ENCODE data around the gene TCIRG1. TPM values are rescaled to one million over a fixed set of nuclear protein-coding genes. Genes with fewer than 3 reads are reported as not detected.

Gene TCIRG1
- total RNA-seq, 1 donor from 2014 or later = 23.4 TPM

DNA sequence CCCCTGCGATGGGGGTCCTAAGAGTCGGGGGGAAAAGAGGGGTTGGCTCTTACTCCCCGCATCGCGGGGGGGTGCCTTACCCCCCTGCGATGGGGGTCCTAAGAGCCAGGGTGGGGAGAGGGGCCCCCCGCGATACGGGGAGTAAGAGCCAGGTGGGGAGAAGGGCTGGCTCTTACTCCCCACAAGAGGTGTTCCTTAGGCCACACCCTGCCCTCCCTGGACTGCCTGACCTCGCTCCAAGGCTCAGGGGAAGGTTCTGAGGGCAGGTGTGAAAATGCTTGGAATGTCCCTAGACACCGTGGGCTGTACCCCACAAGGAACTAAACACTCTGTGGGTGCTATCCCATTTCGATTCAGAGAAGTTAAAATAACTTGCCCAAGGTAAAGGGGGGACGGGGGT, 42.8 kb upstream of the TCIRG1 start:
- Histone ChIP-seq H3K36me3 (no peaks in the 10 kb centered on the region), H3K27ac (replicated peaks) (no peak overlapping the region), H3K9me3 (replicated peaks) (no peaks in the 10 kb centered on the region), H3K4me1 (peaks cover 8% of the 10 kb centered on the region), H3K27me3 (ENCODE audit: low read depth) (peaks cover 20% of the 10 kb centered on the region), H3K4me3 (no peak overlapping the region)
- TF ChIP-seq, protein P1, sequence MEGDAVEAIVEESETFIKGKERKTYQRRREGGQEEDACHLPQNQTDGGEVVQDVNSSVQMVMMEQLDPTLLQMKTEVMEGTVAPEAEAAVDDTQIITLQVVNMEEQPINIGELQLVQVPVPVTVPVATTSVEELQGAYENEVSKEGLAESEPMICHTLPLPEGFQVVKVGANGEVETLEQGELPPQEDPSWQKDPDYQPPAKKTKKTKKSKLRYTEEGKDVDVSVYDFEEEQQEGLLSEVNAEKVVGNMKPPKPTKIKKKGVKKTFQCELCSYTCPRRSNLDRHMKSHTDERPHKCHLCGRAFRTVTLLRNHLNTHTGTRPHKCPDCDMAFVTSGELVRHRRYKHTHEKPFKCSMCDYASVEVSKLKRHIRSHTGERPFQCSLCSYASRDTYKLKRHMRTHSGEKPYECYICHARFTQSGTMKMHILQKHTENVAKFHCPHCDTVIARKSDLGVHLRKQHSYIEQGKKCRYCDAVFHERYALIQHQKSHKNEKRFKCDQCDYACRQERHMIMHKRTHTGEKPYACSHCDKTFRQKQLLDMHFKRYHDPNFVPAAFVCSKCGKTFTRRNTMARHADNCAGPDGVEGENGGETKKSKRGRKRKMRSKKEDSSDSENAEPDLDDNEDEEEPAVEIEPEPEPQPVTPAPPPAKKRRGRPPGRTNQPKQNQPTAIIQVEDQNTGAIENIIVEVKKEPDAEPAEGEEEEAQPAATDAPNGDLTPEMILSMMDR (IDR thresholded peaks at IDR 0.05; ENCODE audit: borderline replicate concordance) = no peak
- intact Hi-C loops (cut with micrococcal nuclease) = no loop called here
- no peak for DNase-seq

DNA sequence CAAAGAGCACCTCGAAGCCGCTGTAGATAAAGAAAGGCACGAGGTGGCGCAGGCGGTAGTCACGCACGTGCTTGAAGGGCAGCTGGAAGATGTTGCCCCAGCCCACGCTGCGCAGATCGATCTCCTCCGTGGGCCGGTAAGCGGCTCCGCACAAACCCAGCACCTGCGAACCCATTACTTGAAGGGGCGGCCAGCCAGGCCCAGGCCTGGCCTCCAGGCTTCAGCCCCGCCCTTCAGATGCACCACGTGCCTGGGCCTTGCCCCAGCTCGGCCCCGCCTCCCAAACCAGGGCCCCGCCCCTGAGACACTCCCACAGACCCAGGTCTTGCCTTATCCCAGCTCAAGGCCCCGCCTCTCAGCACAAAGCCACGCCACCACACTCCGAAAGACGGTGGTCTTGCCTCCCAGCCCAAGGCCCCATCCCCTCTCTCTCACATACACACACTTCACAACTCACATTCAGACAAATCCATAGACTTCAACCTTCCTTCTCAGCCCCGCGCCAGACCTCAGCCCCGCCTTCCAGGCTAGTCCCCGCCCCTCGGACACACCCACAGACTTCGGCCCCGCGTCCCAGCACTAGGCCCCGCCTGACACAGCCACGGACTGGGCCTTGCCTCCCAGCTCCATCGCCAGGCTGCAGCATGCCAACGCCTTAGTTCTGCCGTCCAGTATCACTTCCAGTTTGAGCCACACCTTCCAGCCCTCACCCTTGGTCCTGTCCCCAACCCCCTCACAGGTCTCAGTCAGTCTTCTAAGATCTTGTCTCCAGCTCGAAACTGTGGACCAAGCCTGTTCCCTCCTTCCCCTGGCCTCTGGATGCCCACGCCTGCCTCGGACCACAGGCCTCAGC, 42.0 kb upstream of the TCIRG1 start:
- H3K4me1 ChIP-seq = peaks cover under 1% of the 10 kb centered on the region
- TF ChIP-seq, protein P1 (IDR thresholded peaks at IDR 0.05; ENCODE audit: borderline replicate concordance) = no peak
- H3K27me3 ChIP-seq (ENCODE audit: low read depth) = peaks cover 12% of the 10 kb centered on the region
- no peaks in the 10 kb centered on the region for H3K36me3 ChIP-seq
- no peak overlapping the region for H3K4me3 ChIP-seq
- no peaks in the 10 kb centered on the region for H3K9me3 ChIP-seq (replicated peaks)
- peak; percentile 58 for DNase-seq
- intact Hi-C loops (cut with micrococcal nuclease) = no loop called here
- H3K27ac ChIP-seq (replicated peaks) = no peak overlapping the region

DNA sequence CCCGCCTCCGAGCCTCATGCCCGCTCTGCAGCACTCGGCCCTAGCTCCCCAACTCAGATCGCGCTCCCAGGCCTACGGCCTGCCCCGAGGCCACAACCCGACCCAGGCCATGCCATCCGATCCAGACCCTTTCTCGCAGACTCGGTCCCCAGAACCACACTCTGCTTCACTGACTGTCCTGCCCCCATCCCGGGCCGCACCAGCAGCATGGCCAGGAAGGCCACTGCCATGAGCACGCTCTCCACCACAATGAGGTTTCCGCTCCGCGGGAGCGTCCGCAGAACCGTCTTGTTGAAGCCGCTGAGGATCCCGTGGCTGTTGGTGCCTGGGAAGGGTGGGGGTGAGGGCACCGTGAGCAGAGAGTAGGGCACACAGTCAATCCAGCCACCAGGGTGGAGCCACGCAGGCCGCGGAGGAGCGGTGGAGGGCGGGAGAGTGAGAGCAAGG, 41.3 kb upstream of the TCIRG1 start:
- no peaks in the 10 kb centered on the region for H3K9me3 ChIP-seq (replicated peaks)
- H3K36me3 ChIP-seq = no peaks in the 10 kb centered on the region
- no peak for DNase-seq
- H3K4me1 ChIP-seq = no peaks in the 10 kb centered on the region
- intact Hi-C loops (cut with micrococcal nuclease) = no loop called here
- no peak overlapping the region for H3K27ac ChIP-seq (replicated peaks)
- peaks cover 11% of the 10 kb centered on the region for H3K27me3 ChIP-seq (ENCODE audit: low read depth)
- H3K4me3 ChIP-seq = no peak overlapping the region
- TF ChIP-seq, protein P1 (IDR thresholded peaks at IDR 0.05; ENCODE audit: borderline replicate concordance) = no peak

DNA sequence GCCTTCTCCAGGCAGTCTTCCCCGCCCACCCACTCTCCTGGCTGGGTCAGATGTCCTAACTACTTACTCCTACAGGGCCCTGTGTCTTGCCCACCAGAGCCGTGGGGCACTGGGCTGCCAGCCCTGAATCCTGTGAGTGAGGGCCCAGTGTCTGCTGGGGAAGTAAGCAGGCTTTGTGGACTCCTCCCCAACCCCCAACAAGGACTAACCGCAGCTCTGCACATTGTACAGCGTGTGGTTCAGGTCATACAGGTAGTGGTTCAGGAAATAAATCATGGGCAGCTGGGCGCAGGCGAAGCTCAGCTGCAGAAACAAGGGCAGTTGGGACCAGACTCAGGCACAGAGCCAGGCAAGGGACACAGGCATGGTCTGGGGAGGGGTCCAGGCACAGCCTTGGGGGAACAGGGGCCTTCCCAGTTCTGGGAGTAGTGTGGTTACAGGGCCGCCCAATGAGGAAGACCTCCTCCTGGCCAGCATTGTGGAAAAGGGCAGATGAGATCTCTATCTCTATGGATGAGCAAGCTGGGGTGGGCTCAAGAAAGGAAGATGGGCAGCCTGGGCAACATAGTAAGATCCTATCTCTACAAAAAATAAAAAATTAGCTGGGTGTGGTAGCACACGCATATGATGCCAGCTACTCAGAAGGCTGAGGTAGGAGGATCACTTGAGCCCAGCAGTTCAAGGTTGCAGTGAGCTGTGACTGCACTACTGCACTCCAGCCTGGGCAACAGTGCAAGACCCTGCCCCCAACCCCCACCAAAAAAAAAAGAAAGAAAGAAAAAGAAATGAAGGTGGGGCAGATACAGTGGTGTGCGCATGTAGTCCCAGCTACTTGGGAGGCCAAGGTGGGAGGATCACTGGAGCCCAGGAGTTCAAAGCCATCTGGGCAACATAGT, 40.4 kb upstream of the TCIRG1 start:
- H3K4me1 ChIP-seq = peaks cover 5% of the 10 kb centered on the region
- DNase-seq = no peak
- H3K27me3 ChIP-seq (ENCODE audit: low read depth) = peaks cover 3% of the 10 kb centered on the region
- intact Hi-C loops (cut with micrococcal nuclease) = no loop called here
- no peaks in the 10 kb centered on the region for H3K9me3 ChIP-seq (replicated peaks)
- TF ChIP-seq, protein P1 (IDR thresholded peaks at IDR 0.05; ENCODE audit: borderline replicate concordance) = no peak
- no peaks in the 10 kb centered on the region for H3K36me3 ChIP-seq
- no peak overlapping the region for H3K27ac ChIP-seq (replicated peaks)
- H3K4me3 ChIP-seq = no peak overlapping the region

DNA sequence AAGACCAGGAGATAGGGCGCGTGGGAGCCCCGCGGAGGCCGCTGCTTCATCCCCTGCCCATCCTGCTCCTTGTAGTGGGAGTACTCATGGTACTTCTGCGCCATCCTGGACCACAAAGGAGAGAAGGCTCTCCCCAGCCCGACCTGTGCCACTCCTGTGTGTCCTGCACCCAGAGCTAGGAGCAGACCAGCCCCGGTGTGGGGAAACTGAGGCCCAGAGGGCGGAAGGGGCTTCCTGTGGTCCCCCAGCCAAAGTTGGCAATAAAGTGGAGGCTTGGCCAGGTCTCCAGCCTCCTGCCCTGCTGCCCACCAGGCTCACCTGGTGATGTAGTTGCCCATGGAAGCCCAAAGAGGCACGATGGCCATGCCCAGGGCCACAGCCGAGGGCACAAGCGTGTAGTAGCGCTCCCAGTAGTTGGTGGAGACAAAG, 39.6 kb upstream of the TCIRG1 start:
- TF ChIP-seq, protein P1 (IDR thresholded peaks at IDR 0.05; ENCODE audit: borderline replicate concordance) = no peak
- Histone ChIP-seq H3K9me3 (replicated peaks) (no peaks in the 10 kb centered on the region), H3K4me3 (no peak overlapping the region), H3K4me1 (peaks cover 13% of the 10 kb centered on the region), H3K27ac (replicated peaks) (no peak overlapping the region), H3K36me3 (no peaks in the 10 kb centered on the region), H3K27me3 (ENCODE audit: low read depth) (no peaks in the 10 kb centered on the region)
- intact Hi-C loops (cut with micrococcal nuclease) = no loop called here
- DNase-seq = no peak

Data from left ventricle myocardium inferior (tissue), 1 donor.